Breast epithelium (tissue), 4 donors: ENCODE results near the gene KRT7. TPM values are rescaled to one million over a fixed set of nuclear protein-coding genes. Genes with fewer than 3 reads are reported as not detected.
"Not testable (repeated sequence)": the region's sequence is repeated elsewhere in the genome, so short reads cannot be mapped to it uniquely, and the experiment has no call there.

Experiments
- DNase-seq, 2 donors: peaks; one replicate each; pipeline ENCODE4 v3.0.0-alpha.2; 2019; ENCODE audit warnings: low spot score in 2 of 2
- H3K27ac ChIP-seq, 2 donors: fragments of 200-600 bp; sonication (generic) in 1 of 2; one replicate each; pipeline ENCODE4 v1.5.1; 2016 to 2019; ENCODE audit warnings: mild to moderate bottlenecking in 1 of 2
- H3K27me3 ChIP-seq, 2 donors: fragments of 200-600 bp; sonication (generic) in 1 of 2; one replicate each; pipeline versions ENCODE4 v1.5.1 to v1.6.0; 2017 to 2019; ENCODE audit warnings: control low read depth in 1 of 2, mild to moderate bottlenecking in 1 of 2
- H3K36me3 ChIP-seq: fragments of 200-600 bp; one replicate; pipeline ENCODE4 v1.5.1; 2019
- H3K4me1 ChIP-seq, 2 donors: fragments of 200-600 bp; sonication (generic); one replicate each; pipeline ENCODE4 v1.5.1; 2016 to 2019; ENCODE audit warnings: control low read depth in 1 of 2
- H3K4me3 ChIP-seq, 3 donors: fragments of 200-600 bp; sonication (generic); 1 replicate in 2 of 3; 2 replicates in 1 of 3; pipeline ENCODE4 v1.5.1; 2016 to 2019; ENCODE audit warnings: mild to moderate bottlenecking in 3 of 3, moderate library complexity in 2 of 3
- H3K9me3 ChIP-seq, 2 donors: fragments of 200-600 bp; sonication (generic) in 1 of 2; one replicate each; pipeline ENCODE4 v1.5.1; 2016 to 2019; ENCODE audit warnings: control low read depth in 1 of 2
- CTCF ChIP-seq, 3 donors: fragments of 450-650 bp; IDR thresholded peaks; one replicate each; pipeline ENCODE4 v1.5.1; 2016 to 2017; ENCODE audit warnings: antibody characterized with exemption in 3 of 3, mild to moderate bottlenecking in 3 of 3, moderate library complexity in 3 of 3
- POLR2A ChIP-seq: fragments of 450-650 bp; IDR thresholded peaks from one replicate; pipeline ENCODE4 v1.6.1; 2016; ENCODE audit warnings: antibody characterized with exemption, mild to moderate bottlenecking, moderate library complexity
- POLR2AphosphoS5 ChIP-seq, 3 donors: sonication (generic); formaldehyde crosslinking; IDR thresholded peaks; one replicate each; pipeline ENCODE4 v1.6.1; 2017; ENCODE audit warnings: antibody characterized with exemption in 3 of 3
- intact Hi-C: fragments of 100-400 bp; cut with DNase I; formaldehyde crosslinking; loops from one replicate; pipeline ENCODE4 v1.15.1; 2023; ENCODE audit warnings: low total_unique reads
- total RNA-seq, 3 donors: library from RNA; depleted of rRNA; stranded (reverse); fragments of >200 nt; gene quantifications; one replicate each; pipeline ENCODE4 v1.1.0, GENCODE V29; 2016

Gene KRT7
- total RNA-seq, 3 donors from 2014 or later, result 4.2 to 1,051 (median 358) TPM

- Histone ChIP-seq H3K4me1 (peaks cover 14 to 20% of the 10 kb centered on the region in 2 donors), H3K27me3 (peaks cover 0 to 3% of the 10 kb centered on the region in 2 donors), H3K9me3 (no peaks in the 10 kb centered on the region), H3K4me3 (no peak overlapping the region), H3K27ac (peak overlapping the region; percentile 98), H3K36me3 (no peaks in the 10 kb centered on the region)
- no peak for TF ChIP-seq CTCF (IDR thresholded peaks at IDR 0.05)
- peak in 1 of 3 donors; percentile 83 for TF ChIP-seq POLR2AphosphoS5 (IDR thresholded peaks at IDR 0.05)
- intact Hi-C loops, result no loop called here
- DNase-seq, result peak in 1 of 2 donors; percentile 34
Measured at GRCh38 chr12:52238207-52238840, 5.3 kb downstream of the KRT7 start.

- peak overlapping the region; percentile 98 for H3K27ac ChIP-seq
- DNase-seq, result peak in 1 of 2 donors; percentile 15
- no peaks in the 10 kb centered on the region for H3K36me3 ChIP-seq
- H3K4me1 ChIP-seq, result peaks cover 19 to 21% of the 10 kb centered on the region in 2 donors
- TF ChIP-seq POLR2AphosphoS5 (IDR thresholded peaks at IDR 0.05) (peak in 1 of 3 donors; percentile 2), POLR2A (no peak), CTCF (IDR thresholded peaks at IDR 0.05) (no peak)
- H3K27me3 ChIP-seq, result no peaks in the 10 kb centered on the region
- intact Hi-C loops, result no loop called here
- H3K9me3 ChIP-seq, result no peaks in the 10 kb centered on the region
- H3K4me3 ChIP-seq, result no peak overlapping the region
Measured at GRCh38 chr12:52238916-52239646, 6.0 kb downstream of the KRT7 start.

- Histone ChIP-seq H3K27ac (peak overlapping the region; percentile 98), H3K4me3 (no peak overlapping the region), H3K4me1 (peaks cover 26 to 28% of the 10 kb centered on the region in 2 donors), H3K9me3 (no peaks in the 10 kb centered on the region), H3K36me3 (no peaks in the 10 kb centered on the region), H3K27me3 (no peaks in the 10 kb centered on the region)
- intact Hi-C loops, result no loop called here
- no peak for TF ChIP-seq POLR2A
- no peak for TF ChIP-seq CTCF (IDR thresholded peaks at IDR 0.05)
- peak in 1 of 3 donors; percentile 9 for TF ChIP-seq POLR2AphosphoS5 (IDR thresholded peaks at IDR 0.05)
- DNase-seq, result no peak
Measured at GRCh38 chr12:52239767-52240166, 6.7 kb downstream of the KRT7 start.

- H3K9me3 ChIP-seq, H3K27me3 ChIP-seq, H3K36me3 ChIP-seq, intact Hi-C loops, H3K4me3 ChIP-seq: not testable (repeated sequence)
- H3K4me1 ChIP-seq, result peaks cover 27 to 33% of the 10 kb centered on the region in 2 donors
- peak in 1 of 2 donors; percentile 43 for DNase-seq
- H3K27ac ChIP-seq, result peak overlapping the region in 1 of 2 donors; percentile 98
Measured at GRCh38 chr12:52240247-52240646, 7.2 kb downstream of the KRT7 start.

GRCh38 chr12:52241205-52241842 lies 8.3 kb downstream of the KRT7 start:
- H3K27me3 ChIP-seq, result no peaks in the 10 kb centered on the region
- peak overlapping the region; percentile 36 to 98 for H3K27ac ChIP-seq
- peaks cover 24 to 35% of the 10 kb centered on the region in 2 donors for H3K4me1 ChIP-seq
- TF ChIP-seq CTCF (IDR thresholded peaks at IDR 0.05) (no peak), POLR2A (no peak), POLR2AphosphoS5 (IDR thresholded peaks at IDR 0.05) (peak in 2 of 3 donors; percentile 28 to 53)
- peak in 1 of 2 donors; percentile 47 for DNase-seq
- no peaks in the 10 kb centered on the region for H3K9me3 ChIP-seq
- intact Hi-C loops, result no loop called here
- no peak overlapping the region for H3K4me3 ChIP-seq
- no peaks in the 10 kb centered on the region for H3K36me3 ChIP-seq
